HG03342 (cell line): ENCODE measurements around the gene ATP6V1A.
A peak's percentile ranks its signal among the peaks of the same experiment; 100 is the strongest.
"Not testable (repeated sequence)": the region's sequence is repeated elsewhere in the genome, so short reads cannot be mapped to it uniquely, and the experiment has no call there.

Experiments
- ATAC-seq: cut with Tn5 transposase; IDR thresholded peaks from one replicate; pipeline ENCODE4 v1.9.1; 2021; ENCODE audit warnings: mild to moderate bottlenecking, moderate library complexity; ENCODE audit not compliant: unreplicated experiment

The ATP6V1A gene

GRCh38 chr3:113812854-113813253 lies 66.0 kb downstream of the ATP6V1A start:
- ATAC-seq, result no peak

- ATAC-seq, result no peak
These were observed 73.0 kb downstream of the ATP6V1A start for GRCh38 chr3:113819866-113820265.

GRCh38 chr3:113825090-113825489 lies 78.3 kb downstream of the ATP6V1A start:
- peak; percentile 79 for ATAC-seq

- no peak for ATAC-seq
These were observed 81.8 kb downstream of the ATP6V1A start for GRCh38 chr3:113828600-113828999.

GRCh38 chr3:113829576-113830354 lies 82.9 kb downstream of the ATP6V1A start:
- ATAC-seq, result no peak

GRCh38 chr3:113831103-113831355 lies 84.2 kb downstream of the ATP6V1A start:
- no peak for ATAC-seq

- peak; percentile 33 for ATAC-seq
These were observed 85.8 kb downstream of the ATP6V1A start for GRCh38 chr3:113832477-113833164.

GRCh38 chr3:113834983-113835382 lies 88.1 kb downstream of the ATP6V1A start:
- ATAC-seq, result no peak

GRCh38 chr3:113838631-113839209 lies 91.9 kb downstream of the ATP6V1A start, which contains the start of gene GRAMD1C:
Gene GRAMD1C, plus strand, starts transcription at chr3:113838788. Its CDS starts 122 bp downstream, at chr3:113838910.
- ATAC-seq, result peak; percentile 92

- no peak for ATAC-seq
These were observed 92.7 kb downstream of the ATP6V1A start for GRCh38 chr3:113839551-113839950.

- no peak for ATAC-seq
These were observed 97.9 kb downstream of the ATP6V1A start for GRCh38 chr3:113844622-113845222.

- no peak for ATAC-seq
These were observed 100.4 kb downstream of the ATP6V1A start for GRCh38 chr3:113847247-113847646.

GRCh38 chr3:113847664-113848461 lies 101.0 kb downstream of the ATP6V1A start:
- ATAC-seq, result no peak

GRCh38 chr3:113849071-113849470 lies 102.2 kb downstream of the ATP6V1A start:
- not testable (repeated sequence) for ATAC-seq

GRCh38 chr3:113849841-113850240 lies 103.0 kb downstream of the ATP6V1A start:
- ATAC-seq, result not testable (repeated sequence)

- ATAC-seq, result not testable (repeated sequence)
These were observed 103.6 kb downstream of the ATP6V1A start for GRCh38 chr3:113850391-113850790.

GRCh38 chr3:113852506-113852905 lies 105.7 kb downstream of the ATP6V1A start:
- ATAC-seq, result no peak
